Trophoblast cell (in vitro differentiated cells and primary cell): ENCODE results near the gene SCN2A.

Experiments
- DNase-seq, 2 donors: peaks; one replicate each; pipeline ENCODE4 v3.0.0-alpha.2; 2016
- H2AFZ ChIP-seq: 2 replicates; pipeline ENCODE4 v1.6.1; 2013; ENCODE audit warnings: low read length, moderate library complexity, mild to moderate bottlenecking; ENCODE audit not compliant: insufficient read depth, poor library complexity
- H2AK5ac ChIP-seq: 2 replicates; pipeline ENCODE4 v1.6.1; 2013; ENCODE audit warnings: mild to moderate bottlenecking, low read length
- H2BK120ac ChIP-seq: 2 replicates; pipeline ENCODE4 v1.6.1; 2013; ENCODE audit warnings: low read length, mild to moderate bottlenecking, moderate library complexity; ENCODE audit not compliant: insufficient read depth, poor library complexity
- H2BK12ac ChIP-seq: 2 replicates; pipeline ENCODE4 v1.6.1; 2013; ENCODE audit warnings: mild to moderate bottlenecking, low read length, moderate library complexity
- H2BK5ac ChIP-seq: 2 replicates; pipeline ENCODE4 v1.6.1; 2013; ENCODE audit warnings: low read length, low read depth, moderate library complexity, mild to moderate bottlenecking; ENCODE audit not compliant: poor library complexity
- H3K14ac ChIP-seq: 2 replicates; pipeline ENCODE4 v1.6.1; 2013; ENCODE audit warnings: mild to moderate bottlenecking, low read length
- H3K18ac ChIP-seq: 2 replicates; pipeline ENCODE4 v1.6.1; 2013; ENCODE audit warnings: mild to moderate bottlenecking, low read length
- H3K23ac ChIP-seq: 2 replicates; pipeline ENCODE4 v1.6.1; 2013; ENCODE audit warnings: low read length
- H3K27ac ChIP-seq: 2 replicates; pipeline ENCODE4 v1.5.1; 2013; ENCODE audit warnings: low read depth, mild to moderate bottlenecking, inconsistent platforms, low read length, moderate library complexity
- H3K27me3 ChIP-seq: 2 replicates; pipeline ENCODE4 v1.6.1; 2013; ENCODE audit warnings: inconsistent platforms, mild to moderate bottlenecking, low read length, moderate library complexity; ENCODE audit not compliant: insufficient read depth
- H3K36me3 ChIP-seq, 2 experiments: 1 replicate in 1 of 2; 2 replicates in 1 of 2; pipeline ENCODE4 v1.6.1; 2013; ENCODE audit warnings: low read length in 2 of 2, mild to moderate bottlenecking in 2 of 2, moderate library complexity in 1 of 2; ENCODE audit not compliant: insufficient read depth in 2 of 2, control insufficient read depth in 1 of 2
- H3K4ac ChIP-seq: 2 replicates; pipeline ENCODE4 v1.6.1; 2013; ENCODE audit warnings: low read depth, mild to moderate bottlenecking, low read length, moderate library complexity
- H3K4me1 ChIP-seq, 2 experiments: 1 replicate in 1 of 2; 2 replicates in 1 of 2; pipeline ENCODE4 v1.6.1; 2013; ENCODE audit warnings: low read length in 2 of 2, mild to moderate bottlenecking in 2 of 2, moderate library complexity in 1 of 2; ENCODE audit not compliant: insufficient read depth in 2 of 2, control insufficient read depth in 1 of 2
- H3K4me2 ChIP-seq: 2 replicates; pipeline ENCODE4 v1.6.1; 2013; ENCODE audit warnings: inconsistent platforms, mild to moderate bottlenecking, low read length, moderate library complexity
- H3K4me3 ChIP-seq: 2 replicates; pipeline ENCODE4 v1.5.1; 2013; ENCODE audit warnings: mild to moderate bottlenecking, low read depth, low read length, inconsistent platforms
- H3K79me1 ChIP-seq: one replicate; pipeline ENCODE4 v1.6.1; 2013; ENCODE audit warnings: low read length
- H3K79me2 ChIP-seq: 2 replicates; pipeline ENCODE4 v1.6.1; 2013; ENCODE audit warnings: low read length, mild to moderate bottlenecking; ENCODE audit not compliant: control insufficient read depth, insufficient read depth, poor library complexity
- H3K9ac ChIP-seq: 2 replicates; pipeline ENCODE4 v1.6.1; 2013; ENCODE audit warnings: mild to moderate bottlenecking, low read length
- H3K9me3 ChIP-seq: 2 replicates; pipeline ENCODE4 v1.6.1; 2013; ENCODE audit warnings: low read depth, mild to moderate bottlenecking, control low read depth, inconsistent platforms, low read length; ENCODE audit not compliant: insufficient read depth
- H4K12ac ChIP-seq: 2 replicates; pipeline ENCODE4 v1.6.1; 2013; ENCODE audit warnings: low read depth, mild to moderate bottlenecking, low read length, moderate library complexity
- H4K8ac ChIP-seq: 2 replicates; pipeline ENCODE4 v1.6.1; 2013; ENCODE audit warnings: low read depth, mild to moderate bottlenecking, low read length, moderate library complexity
- H4K91ac ChIP-seq: one replicate; pipeline ENCODE4 v1.6.1; 2013; ENCODE audit warnings: low read depth, mild to moderate bottlenecking, low read length, moderate library complexity
- WGBS: extraction: QIAGEN DNeasy Blood & Tissue Kit; methylation state at CpG from one replicate; pipeline ENCODE4 v1.1.7; 2013; ENCODE audit warnings: missing lambda C conversion rate; ENCODE audit not compliant: insufficient read length, insufficient coverage; ENCODE audit errors: extremely low coverage; 5-methylcytosine and 5-hydroxymethylcytosine counted together

SCN2A gene

GRCh38 chr2:165283342-165283741, 44.1 kb downstream of the SCN2A start:
- Histone ChIP-seq H3K4me1 (peaks cover 0 to 2% of the 10 kb centered on the region in 2 experiments), H3K79me2 (no peaks in the 10 kb centered on the region), H3K9ac (no peak overlapping the region), H3K79me1 (no peaks in the 10 kb centered on the region), H3K23ac (no peak overlapping the region), H3K27me3 (no peaks in the 10 kb centered on the region), H4K8ac (no peak overlapping the region), H3K14ac (no peak overlapping the region), H2BK5ac (no peak overlapping the region), H3K36me3 (no peaks in the 10 kb centered on the region), H4K91ac (no peak overlapping the region), H3K4me2 (no peak overlapping the region), H3K18ac (no peak overlapping the region), H3K9me3 (no peaks in the 10 kb centered on the region), H2BK12ac (no peak overlapping the region), H2BK120ac (no peak overlapping the region), H3K27ac (no peak overlapping the region), H3K4ac (no peak overlapping the region), H2AK5ac (no peak overlapping the region), H3K4me3 (no peak overlapping the region), H2AFZ (no peak overlapping the region), H4K12ac (no peak overlapping the region)
- no CpG with 5 or more reads among the region's 1 CpG for WGBS
- no peak for DNase-seq

GRCh38 chr2:165287094-165287778, 48.0 kb downstream of the SCN2A start:
- Histone ChIP-seq H3K18ac (no peak overlapping the region), H3K79me2 (no peaks in the 10 kb centered on the region), H2BK12ac (no peak overlapping the region), H3K23ac (no peak overlapping the region), H2AK5ac (no peak overlapping the region), H4K91ac (no peak overlapping the region), H3K9ac (no peak overlapping the region), H3K4me1 (peaks cover 0 to 2% of the 10 kb centered on the region in 2 experiments), H3K14ac (no peak overlapping the region), H2AFZ (no peak overlapping the region), H3K36me3 (no peaks in the 10 kb centered on the region), H3K27ac (no peak overlapping the region), H3K27me3 (no peaks in the 10 kb centered on the region), H4K8ac (no peak overlapping the region), H4K12ac (no peak overlapping the region), H3K4me2 (no peak overlapping the region), H2BK5ac (no peak overlapping the region), H3K4ac (no peak overlapping the region), H3K79me1 (no peaks in the 10 kb centered on the region), H3K4me3 (no peak overlapping the region), H3K9me3 (no peaks in the 10 kb centered on the region), H2BK120ac (no peak overlapping the region)
- WGBS: no CpG with 5 or more reads among the region's 3 CpGs
- DNase-seq: no peak

DNA sequence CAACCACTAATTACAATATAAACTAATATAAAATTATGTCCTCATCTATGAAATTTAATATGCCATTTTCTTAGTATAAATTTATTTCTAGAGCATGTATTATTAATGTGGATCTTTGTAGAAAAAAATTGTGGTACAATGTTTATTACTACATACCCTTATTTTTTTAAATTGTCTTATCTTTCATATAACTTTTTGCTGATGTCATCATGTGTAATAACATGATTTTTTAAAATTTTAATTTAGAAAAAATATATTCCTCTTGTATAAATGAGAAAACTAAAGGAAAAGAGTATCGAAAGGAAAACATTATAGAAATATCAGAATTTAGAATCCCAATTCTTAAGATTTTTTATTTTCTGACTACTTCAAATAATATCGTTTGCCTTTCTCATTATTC, 49.9 kb downstream of the SCN2A start:
- H3K4me3 ChIP-seq: no peak overlapping the region
- no peak for DNase-seq

DNA sequence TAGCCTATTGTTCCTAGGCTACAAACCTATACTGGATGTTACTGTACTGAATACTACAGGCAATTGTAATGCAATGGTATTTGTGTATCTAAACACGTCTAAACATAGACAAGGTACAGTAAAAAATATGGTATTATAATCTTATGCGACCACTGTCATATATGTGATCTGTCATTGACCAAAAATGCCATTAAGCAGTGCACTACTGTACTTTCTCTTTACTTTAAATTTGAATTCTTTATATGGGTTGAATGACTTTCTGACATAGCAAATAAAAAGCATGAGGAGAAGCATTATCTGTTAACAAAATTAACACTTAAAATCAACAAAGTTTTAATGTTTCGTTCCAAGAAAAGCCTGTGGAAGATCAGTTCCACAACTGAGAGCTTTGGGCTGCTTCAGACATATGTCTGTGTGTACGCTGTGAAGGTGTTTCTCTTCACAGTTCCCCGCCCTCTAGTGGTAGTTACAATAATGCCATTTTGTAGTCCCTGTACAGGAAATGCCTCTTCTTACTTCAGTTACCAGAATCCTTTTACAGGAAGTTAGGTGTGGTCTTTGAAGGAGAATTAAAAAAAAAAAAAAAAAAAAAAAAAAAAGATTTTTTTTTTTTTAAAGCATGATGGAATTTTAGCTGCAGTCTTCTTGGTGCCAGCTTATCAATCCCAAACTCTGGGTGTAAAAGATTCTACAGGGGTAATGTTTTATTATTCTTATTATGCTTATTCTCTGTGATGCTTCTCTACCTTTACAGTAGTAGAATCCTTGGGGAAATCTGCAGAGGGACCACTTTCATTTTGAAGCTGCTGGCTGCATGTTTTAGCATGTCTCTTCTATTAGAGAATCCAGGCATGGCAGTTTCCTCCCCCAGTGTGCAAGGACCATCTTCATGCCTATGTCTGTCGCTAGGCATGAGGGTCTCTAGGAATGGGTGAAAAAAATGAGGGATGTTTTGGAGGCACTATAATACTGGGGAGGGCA, 54.5 kb downstream of the SCN2A start:
- no peak overlapping the region for H4K91ac ChIP-seq
- no peak overlapping the region for H2BK12ac ChIP-seq
- H3K36me3 ChIP-seq: no peaks in the 10 kb centered on the region
- no peak overlapping the region for H4K12ac ChIP-seq
- no peak overlapping the region for H3K4me3 ChIP-seq
- no CpG with 5 or more reads among the region's 6 CpGs for WGBS
- H3K4me2 ChIP-seq: no peak overlapping the region
- H2AFZ ChIP-seq: no peak overlapping the region
- H2BK120ac ChIP-seq: no peak overlapping the region
- no peaks in the 10 kb centered on the region for H3K27me3 ChIP-seq
- no peak overlapping the region for H2BK5ac ChIP-seq
- no peak overlapping the region for H3K18ac ChIP-seq
- H3K9ac ChIP-seq: no peak overlapping the region
- peak; percentile 55 to 95 for DNase-seq
- no peaks in the 10 kb centered on the region for H3K4me1 ChIP-seq
- H3K27ac ChIP-seq: no peak overlapping the region
- H3K14ac ChIP-seq: no peak overlapping the region
- no peak overlapping the region for H4K8ac ChIP-seq
- H3K9me3 ChIP-seq: no peaks in the 10 kb centered on the region
- H3K4ac ChIP-seq: no peak overlapping the region
- no peak overlapping the region for H2AK5ac ChIP-seq
- no peaks in the 10 kb centered on the region for H3K79me1 ChIP-seq
- no peaks in the 10 kb centered on the region for H3K79me2 ChIP-seq
- H3K23ac ChIP-seq: no peak overlapping the region

More for the DNA sequence above, 49.9 kb downstream of the SCN2A start:
- Histone ChIP-seq H2AK5ac (no peak overlapping the region), H3K27ac (no peak overlapping the region), H3K18ac (no peak overlapping the region), H3K4ac (no peak overlapping the region), H3K23ac (no peak overlapping the region), H3K14ac (no peak overlapping the region), H3K9me3 (no peaks in the 10 kb centered on the region), H2BK120ac (no peak overlapping the region), H3K9ac (no peak overlapping the region), H2BK12ac (no peak overlapping the region), H3K36me3 (no peaks in the 10 kb centered on the region), H4K12ac (no peak overlapping the region), H3K27me3 (no peaks in the 10 kb centered on the region), H2BK5ac (no peak overlapping the region), H3K79me1 (no peaks in the 10 kb centered on the region), H3K4me1 (peaks cover 0 to 2% of the 10 kb centered on the region in 2 experiments), H3K4me2 (no peak overlapping the region), H4K8ac (no peak overlapping the region), H2AFZ (no peak overlapping the region), H3K79me2 (no peaks in the 10 kb centered on the region), H4K91ac (no peak overlapping the region)
- no CpG with 5 or more reads among the region's 2 CpGs for WGBS
